Measurements from ENCODE around the gene KDM1B. TPM values are rescaled to one million over a fixed set of nuclear protein-coding genes. Genes with fewer than 3 reads are reported as not detected.
A peak's percentile ranks its signal among the peaks of the same experiment; 100 is the strongest.

Gene KDM1B
- total and polyA plus RNA-seq, 2 donors from 2014 or later, result 3.9 to 20.5 TPM

GRCh38 chr6:18155864-18156421, 721 bp downstream of the KDM1B start:
- DNase-seq (peak; percentile 74 to 88 (median 83)), FAIRE-seq (no peak)
- Histone ChIP-seq H3K27ac (ENCODE audit: low read depth in 2 of 2, low read length in 2 of 2) (peak overlapping the region in 1 of 2 donors; percentile 75), H3K9ac (ENCODE audit: low read length in 3 of 3) (peak overlapping the region; percentile 43 to 80 (median 64)), H3K27me3 (ENCODE audit: control insufficient read depth, insufficient read depth, low read length) (no peaks in the 10 kb centered on the region), H3K4me1 (ENCODE audit: control insufficient read depth in 2 of 3, insufficient read depth in 2 of 3, low read depth in 1 of 3, low read length in 3 of 3) (peaks cover 0 to 8% (median 8%) of the 10 kb centered on the region in 3 donors), H3K36me3 (ENCODE audit: control insufficient read depth in 2 of 3, insufficient read depth in 3 of 3, low read length in 3 of 3) (peaks cover 0 to 2% (median 0%) of the 10 kb centered on the region in 3 donors), H3K9me3 (ENCODE audit: control insufficient read depth in 2 of 3, insufficient read depth in 1 of 3, low read length in 3 of 3) (no peaks in the 10 kb centered on the region), H3K4me3 (ENCODE audit: low read length in 3 of 3) (peak overlapping the region; percentile 66 to 75 (median 72))
- peak; percentile 31 for TF ChIP-seq CTCF (IDR thresholded peaks at IDR 0.05; ENCODE audit: borderline replicate concordance, extremely low read depth, insufficient read depth)
- intact Hi-C loops (cut with DNase I), result no loop called here

- no peak for DNase-seq
- intact Hi-C loops (cut with DNase I), result no loop called here
- no peak for TF ChIP-seq CTCF (IDR thresholded peaks at IDR 0.05; ENCODE audit: borderline replicate concordance, extremely low read depth, insufficient read depth)
- no peak for FAIRE-seq
- Histone ChIP-seq H3K36me3 (ENCODE audit: control insufficient read depth in 2 of 3, insufficient read depth in 3 of 3, low read length in 3 of 3) (peaks cover 6 to 10% (median 8%) of the 10 kb centered on the region in 3 donors), H3K9ac (ENCODE audit: low read length in 3 of 3) (no peak overlapping the region), H3K27me3 (ENCODE audit: control insufficient read depth, insufficient read depth, low read length) (no peaks in the 10 kb centered on the region), H3K9me3 (ENCODE audit: control insufficient read depth in 2 of 3, insufficient read depth in 1 of 3, low read length in 3 of 3) (no peaks in the 10 kb centered on the region), H3K4me3 (ENCODE audit: low read length in 3 of 3) (no peak overlapping the region), H3K27ac (ENCODE audit: low read depth in 2 of 2, low read length in 2 of 2) (no peak overlapping the region), H3K4me1 (ENCODE audit: control insufficient read depth in 2 of 3, insufficient read depth in 2 of 3, low read depth in 1 of 3, low read length in 3 of 3) (peaks cover 0 to 3% (median 2%) of the 10 kb centered on the region in 3 donors)
Measured at GRCh38 chr6:18160911-18161310, 5.7 kb downstream of the KDM1B start.

GRCh38 chr6:18161431-18161830, 6.2 kb downstream of the KDM1B start:
- Histone ChIP-seq H3K4me1 (ENCODE audit: control insufficient read depth in 2 of 3, insufficient read depth in 2 of 3, low read depth in 1 of 3, low read length in 3 of 3) (no peaks in the 10 kb centered on the region), H3K9ac (ENCODE audit: low read length in 3 of 3) (no peak overlapping the region), H3K9me3 (ENCODE audit: control insufficient read depth in 2 of 3, insufficient read depth in 1 of 3, low read length in 3 of 3) (no peaks in the 10 kb centered on the region), H3K27ac (ENCODE audit: low read depth in 2 of 2, low read length in 2 of 2) (no peak overlapping the region), H3K27me3 (ENCODE audit: control insufficient read depth, insufficient read depth, low read length) (no peaks in the 10 kb centered on the region), H3K36me3 (ENCODE audit: control insufficient read depth in 2 of 3, insufficient read depth in 3 of 3, low read length in 3 of 3) (peaks cover 6 to 10% (median 8%) of the 10 kb centered on the region in 3 donors), H3K4me3 (ENCODE audit: low read length in 3 of 3) (no peak overlapping the region)
- no peak for FAIRE-seq
- DNase-seq, result no peak
- TF ChIP-seq CTCF (IDR thresholded peaks at IDR 0.05; ENCODE audit: borderline replicate concordance, extremely low read depth, insufficient read depth), result no peak
- intact Hi-C loops (cut with DNase I), result no loop called here

- Histone ChIP-seq H3K4me3 (ENCODE audit: low read length in 3 of 3) (no peak overlapping the region), H3K36me3 (ENCODE audit: control insufficient read depth in 2 of 3, insufficient read depth in 3 of 3, low read length in 3 of 3) (peaks cover 6 to 10% (median 8%) of the 10 kb centered on the region in 3 donors), H3K9ac (ENCODE audit: low read length in 3 of 3) (no peak overlapping the region), H3K27ac (ENCODE audit: low read depth in 2 of 2, low read length in 2 of 2) (no peak overlapping the region), H3K27me3 (ENCODE audit: control insufficient read depth, insufficient read depth, low read length) (no peaks in the 10 kb centered on the region), H3K9me3 (ENCODE audit: control insufficient read depth in 2 of 3, insufficient read depth in 1 of 3, low read length in 3 of 3) (no peaks in the 10 kb centered on the region), H3K4me1 (ENCODE audit: control insufficient read depth in 2 of 3, insufficient read depth in 2 of 3, low read depth in 1 of 3, low read length in 3 of 3) (no peaks in the 10 kb centered on the region)
- intact Hi-C loops (cut with DNase I), result no loop called here
- DNase-seq (no peak), FAIRE-seq (no peak)
- no peak for TF ChIP-seq CTCF (IDR thresholded peaks at IDR 0.05; ENCODE audit: borderline replicate concordance, extremely low read depth, insufficient read depth)
Measured at GRCh38 chr6:18162401-18162800, 7.2 kb downstream of the KDM1B start.

All from kidney (tissue), 14 donors.